HG03575 (cell line): ENCODE measurements around the gene WDFY1.

ENCODE experiments used
- ATAC-seq: cut with Tn5 transposase; IDR thresholded peaks from one replicate; pipeline ENCODE4 v1.9.1; 2021; ENCODE audit not compliant: unreplicated experiment, insufficient number of reproducible peaks, low FRiP score; ENCODE audit errors: extremely low read depth

WDFY1 gene

GRCh38 chr2:223935459-223936125 lies 9.5 kb downstream of the WDFY1 start:
- ATAC-seq: no peak

GRCh38 chr2:223934870-223935269 lies 10.3 kb downstream of the WDFY1 start:
- ATAC-seq: no peak

GRCh38 chr2:223932816-223933800 lies 12.0 kb downstream of the WDFY1 start:
- no peak for ATAC-seq

GRCh38 chr2:223930103-223930976 lies 14.8 kb downstream of the WDFY1 start:
- no peak for ATAC-seq

- ATAC-seq: no peak
These were observed 15.5 kb downstream of the WDFY1 start for GRCh38 chr2:223929571-223930102.

DNA sequence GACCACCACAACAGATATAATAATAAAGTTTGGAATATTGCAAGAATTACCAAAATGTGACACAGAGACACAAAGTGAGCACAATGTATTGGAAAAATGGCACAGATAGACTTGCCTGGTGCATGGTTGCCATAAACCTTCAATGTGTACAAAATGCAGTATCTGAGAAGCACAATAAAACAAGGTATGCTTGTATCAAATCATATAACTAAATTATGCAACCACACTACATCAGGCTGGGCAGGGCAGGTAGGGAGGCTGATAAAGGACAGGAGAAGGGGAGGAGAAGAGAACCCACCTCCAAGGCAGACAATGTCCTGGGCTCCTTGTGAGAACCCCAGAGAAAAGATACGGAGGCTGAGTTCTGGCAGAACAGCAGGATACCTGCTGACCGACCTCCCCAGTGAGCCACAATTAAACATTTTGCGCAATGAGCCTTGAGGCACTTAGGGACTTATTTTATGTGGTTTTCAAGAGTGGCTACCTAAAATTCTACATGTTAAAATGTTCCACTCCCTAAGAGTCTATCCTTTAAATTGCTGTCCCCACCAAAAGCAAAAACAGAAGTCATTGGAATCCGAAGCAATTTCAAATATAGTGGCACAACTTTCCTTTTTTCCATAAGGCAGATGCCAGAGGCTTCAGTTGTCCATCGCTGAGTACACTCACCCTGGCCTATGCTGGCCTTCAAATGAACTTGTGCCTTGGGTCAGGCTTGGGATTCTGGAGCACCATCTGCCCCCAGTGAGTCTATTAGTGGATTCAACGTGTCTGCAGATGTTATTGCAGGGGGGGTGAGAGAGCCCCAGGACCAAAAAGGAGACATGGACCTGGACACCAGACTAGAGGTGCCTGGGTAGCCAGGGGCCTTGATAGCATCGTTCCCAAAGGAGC lies 16.8 kb downstream of the WDFY1 start:
- ATAC-seq: no peak

DNA sequence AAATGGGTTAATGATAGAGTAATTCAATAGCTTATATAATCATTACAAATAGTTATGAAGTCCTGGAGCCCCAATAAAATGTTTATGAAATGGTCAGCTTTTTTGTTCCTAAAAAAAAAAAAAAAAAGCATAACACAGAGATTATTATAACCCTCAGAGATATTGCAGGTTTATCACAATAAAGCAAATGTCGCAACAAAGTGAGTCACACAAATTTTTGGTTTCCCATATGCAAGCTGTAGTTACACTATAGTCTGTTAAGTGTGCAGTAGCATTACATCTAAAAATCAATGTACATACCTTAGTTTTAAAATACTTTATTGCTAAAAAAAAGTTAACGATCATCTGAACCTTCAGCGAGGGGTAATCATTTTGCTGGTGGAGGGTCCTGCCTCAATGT lies 20.0 kb downstream of the WDFY1 start:
- ATAC-seq: no peak

DNA sequence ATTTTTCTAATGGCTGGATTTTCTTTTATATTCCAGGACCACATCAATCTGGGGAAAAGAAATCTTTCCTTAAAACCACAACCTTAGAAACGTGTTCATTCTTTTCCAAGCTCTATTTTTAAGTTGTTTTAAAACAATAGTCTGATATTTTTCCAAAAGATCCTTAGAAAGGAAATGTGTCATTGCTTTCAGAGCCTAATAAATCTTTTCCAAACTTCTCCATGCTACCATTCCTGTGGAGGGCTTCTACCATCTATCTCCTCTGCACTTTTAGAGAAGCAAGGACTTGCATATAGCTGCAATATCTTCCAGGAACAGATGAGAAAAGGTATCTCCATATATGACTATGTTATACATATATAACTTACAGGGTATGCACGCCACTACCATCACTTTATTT lies 21.2 kb downstream of the WDFY1 start:
- ATAC-seq: no peak

DNA sequence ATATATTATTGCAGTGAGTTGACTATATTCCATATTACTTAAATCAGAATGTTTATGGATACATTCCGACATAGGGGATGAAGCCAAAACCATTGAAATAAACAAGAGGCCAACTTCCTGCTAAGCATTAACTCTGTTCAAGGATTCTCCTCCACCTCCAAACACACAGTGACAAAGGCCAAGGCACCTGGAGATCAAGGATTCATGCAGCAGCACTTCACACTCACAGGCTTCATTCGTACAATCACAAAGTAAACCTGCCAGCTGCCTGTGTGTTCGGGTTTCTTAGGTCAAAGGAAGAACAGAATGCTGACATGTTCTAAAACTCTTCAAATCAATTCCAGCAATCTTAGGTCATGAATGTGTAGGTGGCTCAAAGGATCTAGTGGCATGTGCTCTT lies 22.8 kb downstream of the WDFY1 start:
- no peak for ATAC-seq

DNA sequence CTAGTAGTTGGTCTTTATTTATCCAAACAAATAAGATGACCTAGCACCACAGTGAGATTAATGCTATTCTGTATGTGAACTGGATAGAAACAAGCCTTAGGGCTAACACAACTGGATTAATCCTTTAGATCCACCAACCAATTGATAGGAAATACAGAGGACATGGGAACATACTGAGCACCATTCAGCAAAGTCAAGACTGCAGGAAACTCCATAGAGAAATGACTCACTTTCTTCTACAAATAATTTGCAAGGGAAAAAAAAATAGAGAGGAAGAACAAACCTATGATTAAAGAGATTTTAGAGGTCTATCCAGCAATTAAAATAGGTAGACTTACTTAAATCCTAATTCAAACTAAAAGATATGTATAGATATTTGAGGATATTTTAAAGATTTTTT lies 23.9 kb downstream of the WDFY1 start:
- ATAC-seq: no peak

DNA sequence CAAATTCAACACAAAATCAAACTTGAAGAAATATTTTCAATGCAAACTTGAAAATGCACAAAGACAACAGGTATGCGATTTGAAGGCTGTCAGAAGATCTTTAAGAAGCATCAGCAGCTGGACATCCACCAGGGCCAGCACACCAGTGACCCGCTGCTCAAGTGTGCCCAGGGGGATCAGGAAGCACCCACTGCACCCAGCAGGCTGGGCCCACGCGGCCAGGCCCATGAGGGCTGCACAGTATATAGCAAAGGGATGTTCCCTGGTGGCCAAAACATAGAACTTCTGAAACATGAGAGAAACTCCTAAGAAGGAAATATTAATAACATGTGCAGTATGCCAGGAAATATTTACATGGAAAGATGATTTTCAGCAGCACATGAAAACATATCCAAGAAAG lies 25.0 kb downstream of the WDFY1 start:
- ATAC-seq: no peak

GRCh38 chr2:223918671-223919134 lies 26.4 kb downstream of the WDFY1 start:
- ATAC-seq: no peak

DNA sequence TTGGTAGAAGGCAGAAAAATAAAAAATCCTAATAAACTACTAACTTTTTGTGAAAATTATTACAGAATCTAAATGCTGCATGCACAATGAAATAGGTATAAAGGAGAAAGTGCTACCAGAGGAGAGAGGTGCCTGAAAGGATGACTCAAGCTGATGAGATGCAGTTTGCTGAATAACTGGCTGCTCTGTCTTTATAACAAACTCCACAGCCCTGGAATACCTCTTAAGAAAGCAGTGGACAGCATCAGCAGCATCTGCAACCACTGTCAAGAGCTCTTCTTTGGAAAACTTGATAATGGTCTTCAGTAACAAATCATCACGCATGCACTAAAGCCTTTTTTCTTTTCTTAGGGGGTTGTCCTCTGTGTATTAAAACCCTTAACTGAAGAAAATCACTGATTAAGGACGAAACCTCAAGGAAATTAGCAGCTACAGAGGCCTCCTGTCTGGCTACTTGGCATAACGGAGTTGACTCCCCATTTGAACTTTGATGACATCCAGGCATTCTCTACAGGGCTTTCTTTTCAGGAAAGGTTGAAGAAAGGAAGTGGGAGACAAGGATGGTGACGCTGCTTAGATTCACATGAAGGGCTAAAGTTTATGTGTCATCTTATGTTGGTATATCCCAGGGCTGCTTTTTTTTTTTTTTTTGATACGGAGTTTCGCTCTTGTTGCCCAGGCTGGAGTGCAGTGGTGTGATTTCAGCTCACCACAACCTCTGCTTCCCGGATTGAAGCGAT lies 28.8 kb downstream of the WDFY1 start:
- ATAC-seq: no peak

GRCh38 chr2:223915071-223915470 lies 30.1 kb downstream of the WDFY1 start:
- ATAC-seq: no peak

DNA sequence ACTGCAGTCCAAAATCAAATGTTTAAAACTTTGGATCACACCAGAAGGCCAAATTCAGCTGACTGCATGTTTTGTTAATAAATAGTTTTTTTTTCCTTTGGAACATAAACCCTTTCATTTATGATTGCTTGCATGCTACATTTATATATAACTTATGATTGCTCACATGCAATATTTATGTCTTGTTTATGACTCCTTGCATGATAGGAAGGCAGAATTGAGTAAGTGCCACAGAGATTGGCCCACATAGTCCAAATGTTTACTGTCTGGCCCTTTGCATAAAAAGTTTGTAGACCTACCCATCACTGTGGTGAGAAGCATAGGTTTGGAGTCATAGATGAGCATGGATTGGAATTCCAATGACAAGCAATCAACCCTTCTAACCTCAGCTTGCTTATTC lies 30.8 kb downstream of the WDFY1 start:
- no peak for ATAC-seq

DNA sequence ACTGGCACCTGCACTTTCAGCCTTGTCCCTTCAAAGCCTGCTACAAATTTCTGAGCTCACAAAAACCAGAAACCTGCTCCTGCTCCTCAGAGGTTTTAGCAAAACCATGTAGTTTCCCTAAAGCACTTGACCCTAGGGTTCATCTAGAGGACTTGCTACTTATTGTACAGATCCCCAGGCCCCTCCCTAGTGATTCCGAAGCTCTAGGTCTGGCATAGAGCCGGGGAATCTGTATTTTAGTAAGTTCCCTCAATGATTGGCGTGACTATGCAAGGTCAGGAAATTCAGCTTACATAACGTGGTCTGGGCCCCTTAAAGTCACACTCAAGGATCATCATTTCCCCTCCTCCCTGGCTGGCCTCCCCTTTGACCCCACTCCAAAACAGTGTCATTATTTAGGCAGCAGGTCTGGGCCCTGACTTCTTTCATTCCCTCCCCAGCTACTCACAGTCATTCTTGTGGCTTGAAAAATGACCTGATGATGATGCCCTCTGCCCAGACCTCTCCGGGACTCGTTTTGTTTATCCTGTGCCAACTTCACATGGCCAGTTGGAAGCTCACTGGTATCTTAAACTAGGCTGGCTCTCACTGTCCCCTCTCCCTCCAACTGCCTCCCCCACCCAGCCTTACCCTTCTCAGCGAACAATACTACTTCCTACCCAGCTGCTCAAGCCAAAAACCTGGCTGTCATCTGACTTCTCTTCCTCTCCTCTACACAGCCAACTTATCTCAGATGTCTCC lies 36.0 kb downstream of the WDFY1 start:
- no peak for ATAC-seq
